Transverse colon (tissue), 4 donors: Measurements from ENCODE around the gene NDUFV1. TPM values are rescaled to one million over a fixed set of nuclear protein-coding genes. Genes with fewer than 3 reads are reported as not detected.
A peak's percentile ranks its signal among the peaks of the same experiment; 100 is the strongest.
"Not testable (repeated sequence)": the region's sequence is repeated elsewhere in the genome, so short reads cannot be mapped to it uniquely, and the experiment has no call there.

Experiments used
- DNase-seq: peaks from one replicate; pipeline ENCODE4 v3.0.0-alpha.2; 2019
- H3K27ac ChIP-seq, 4 donors: fragments of 200-600 bp; sonication (generic); 2 replicates each; pipeline ENCODE4 v1.5.1; 2016 to 2018; ENCODE audit warnings: inconsistent platforms in 4 of 4
- H3K27me3 ChIP-seq: fragments of 200-600 bp; sonication (generic); 2 replicates; pipeline ENCODE4 v1.5.1; 2017; ENCODE audit warnings: inconsistent platforms
- H3K36me3 ChIP-seq, 4 donors: fragments of 200-600 bp; sonication (generic); 2 replicates each; pipeline ENCODE4 v1.5.1; 2017 to 2019; ENCODE audit warnings: inconsistent platforms in 4 of 4
- H3K4me1 ChIP-seq, 4 donors: fragments of 200-600 bp; sonication (generic); 2 replicates each; pipeline ENCODE4 v1.5.1; 2017 to 2020; ENCODE audit warnings: inconsistent platforms in 4 of 4
- H3K4me3 ChIP-seq, 4 donors: fragments of 200-600 bp; sonication (generic); 1 replicate in 1 of 4; 2 replicates in 3 of 4; pipeline versions ENCODE4 v1.5.1 to v1.6.1; 2017 to 2019; ENCODE audit warnings: inconsistent platforms in 4 of 4
- H3K9me3 ChIP-seq, 2 donors: fragments of 200-600 bp; sonication (generic); 2 replicates each; pipeline ENCODE4 v1.5.1; 2017 to 2019; ENCODE audit warnings: inconsistent platforms in 2 of 2
- CTCF ChIP-seq, 5 experiments: fragments of 200-600 bp in 3 of 5; fragments of 450-650 bp in 2 of 5; sonication (generic) in 3 of 5; IDR thresholded peaks; 1 replicate in 2 of 5; 2 replicates in 3 of 5; pipeline ENCODE4 v1.5.1; 2016 to 2017; ENCODE audit warnings: antibody characterized with exemption in 5 of 5, inconsistent platforms in 3 of 5, mild to moderate bottlenecking in 2 of 5, moderate library complexity in 1 of 5
- EP300 ChIP-seq: sonication (generic); formaldehyde crosslinking; IDR thresholded peaks from one replicate; pipeline ENCODE4 v1.6.1; 2017; ENCODE audit warnings: antibody characterized with exemption, low read depth
- POLR2A ChIP-seq: fragments of 450-650 bp; IDR thresholded peaks from one replicate; pipeline ENCODE4 v1.6.1; 2016; ENCODE audit warnings: antibody characterized with exemption, mild to moderate bottlenecking, moderate library complexity
- POLR2AphosphoS5 ChIP-seq, 3 donors: sonication (generic); formaldehyde crosslinking; IDR thresholded peaks; one replicate each; pipeline ENCODE4 v1.6.1; 2016; ENCODE audit warnings: antibody characterized with exemption in 3 of 3
- WGBS, 2 donors: methylation state at CpG; one replicate each; pipeline ENCODE4 v1.1.5; 2018; ENCODE audit warnings: low coverage in 1 of 2; 5-methylcytosine and 5-hydroxymethylcytosine counted together
- in situ Hi-C, 4 donors: fragments of 200-750 bp; cut with MboI; loops; one replicate each; pipeline versions ENCODE4 v1.15.0 to v1.15.1; 2017; ENCODE audit warnings: low sequenced_read_pairs in 3 of 4, low pct_ligation_motif_present in 1 of 4, low pct_unique_long_range_greater_than_20kb in 1 of 4
- intact Hi-C: fragments of 100-400 bp; cut with DNase I; formaldehyde crosslinking; loops from one replicate; pipeline ENCODE4 v1.15.1; 2023; ENCODE audit warnings: low total_unique reads
- total RNA-seq, 4 donors: library from RNA; depleted of rRNA; stranded (reverse); fragments of >200 nt; gene quantifications; one replicate each; pipeline ENCODE4 v1.1.0, GENCODE V29; 2016

The NDUFV1 gene
- total RNA-seq, 4 donors from 2014 or later: 421 to 762 (median 554) TPM

- H3K36me3 ChIP-seq: no peaks in the 10 kb centered on the region
- 86 to 88% methylated on average over 8 to 21 of the region's 21 CpGs for WGBS, 2 donors
- H3K4me1 ChIP-seq: peaks cover 8 to 38% (median 22%) of the 10 kb centered on the region in 4 donors
- intact Hi-C loops (loop anchor here (1.0 kb wide), 1 partner anchor 44 kb away; the partner anchor contains the start of gene NUDT8), in situ Hi-C loops (no loop called here)
- peak overlapping the region; percentile 99 to 100 (median 100) for H3K27ac ChIP-seq
- peak overlapping the region in 2 of 4 donors; percentile 85 to 88 for H3K4me3 ChIP-seq
- H3K9me3 ChIP-seq: no peaks in the 10 kb centered on the region
- no peak for DNase-seq
- H3K27me3 ChIP-seq: no peaks in the 10 kb centered on the region
- TF ChIP-seq EP300: no peak
- TF ChIP-seq POLR2AphosphoS5 (IDR thresholded peaks at IDR 0.05): no peak
These were observed 21.6 kb upstream of the NDUFV1 start for GRCh38 chr11:67584881-67585873.

GRCh38 chr11:67585911-67586310 lies 20.8 kb upstream of the NDUFV1 start:
- intact Hi-C loops: no loop called here
- Histone ChIP-seq H3K4me1 (peaks cover 8 to 38% (median 22%) of the 10 kb centered on the region in 4 donors), H3K36me3 (no peaks in the 10 kb centered on the region), H3K9me3 (no peaks in the 10 kb centered on the region), H3K4me3 (no peak overlapping the region), H3K27me3 (no peaks in the 10 kb centered on the region), H3K27ac (peak overlapping the region in 1 of 4 donors; percentile 11)
- no peak for DNase-seq
- in situ Hi-C loops: no loop called here
- WGBS, 2 donors: 83 to 87% methylated on average over 1 to 4 of the region's 4 CpGs
- TF ChIP-seq CTCF (IDR thresholded peaks at IDR 0.05) (no peak), EP300 (no peak), POLR2AphosphoS5 (IDR thresholded peaks at IDR 0.05) (no peak), POLR2A (no peak)

- H3K36me3 ChIP-seq: no peaks in the 10 kb centered on the region
- no peak for DNase-seq
- H3K4me3 ChIP-seq: no peak overlapping the region
- in situ Hi-C loops (no loop called here), intact Hi-C loops (no loop called here)
- WGBS, 2 donors: 82 to 100% methylated on average over 3 to 5 of the region's 5 CpGs
- peaks cover 8 to 35% (median 19%) of the 10 kb centered on the region in 4 donors for H3K4me1 ChIP-seq
- no peaks in the 10 kb centered on the region for H3K27me3 ChIP-seq
- H3K27ac ChIP-seq: no peak overlapping the region
- no peak for TF ChIP-seq POLR2A
- TF ChIP-seq EP300: no peak
- no peak for TF ChIP-seq CTCF (IDR thresholded peaks at IDR 0.05)
- H3K9me3 ChIP-seq: no peaks in the 10 kb centered on the region
These were observed 20.0 kb upstream of the NDUFV1 start for GRCh38 chr11:67586568-67587250.

GRCh38 chr11:67588136-67588503 lies 18.6 kb upstream of the NDUFV1 start:
- in situ Hi-C loops: no loop called here
- no peaks in the 10 kb centered on the region for H3K9me3 ChIP-seq
- no peaks in the 10 kb centered on the region for H3K36me3 ChIP-seq
- H3K27me3 ChIP-seq: no peaks in the 10 kb centered on the region
- 67 to 83% methylated on average over 1 of the region's 1 CpG for WGBS, 2 donors
- intact Hi-C loops: no loop called here
- no peak overlapping the region for H3K4me3 ChIP-seq
- TF ChIP-seq POLR2AphosphoS5 (IDR thresholded peaks at IDR 0.05) (no peak), CTCF (IDR thresholded peaks at IDR 0.05) (no peak), POLR2A (no peak), EP300 (no peak)
- DNase-seq: no peak
- peak overlapping the region in 1 of 4 donors; percentile 56 for H3K27ac ChIP-seq
- peaks cover 8 to 23% (median 12%) of the 10 kb centered on the region in 4 donors for H3K4me1 ChIP-seq

- H3K36me3 ChIP-seq, H3K27ac ChIP-seq, in situ Hi-C loops, H3K9me3 ChIP-seq, H3K4me3 ChIP-seq, intact Hi-C loops, DNase-seq, H3K27me3 ChIP-seq: not testable (repeated sequence)
- 39 to 75% methylated on average over 4 to 11 of the region's 11 CpGs for WGBS, 2 donors
- H3K4me1 ChIP-seq: peaks cover 8 to 20% (median 10%) of the 10 kb centered on the region in 4 donors
These were observed 17.8 kb upstream of the NDUFV1 start for GRCh38 chr11:67588899-67589415.
